ENCODE measurements around the gene KCNQ5.

The KCNQ5 gene

DNA sequence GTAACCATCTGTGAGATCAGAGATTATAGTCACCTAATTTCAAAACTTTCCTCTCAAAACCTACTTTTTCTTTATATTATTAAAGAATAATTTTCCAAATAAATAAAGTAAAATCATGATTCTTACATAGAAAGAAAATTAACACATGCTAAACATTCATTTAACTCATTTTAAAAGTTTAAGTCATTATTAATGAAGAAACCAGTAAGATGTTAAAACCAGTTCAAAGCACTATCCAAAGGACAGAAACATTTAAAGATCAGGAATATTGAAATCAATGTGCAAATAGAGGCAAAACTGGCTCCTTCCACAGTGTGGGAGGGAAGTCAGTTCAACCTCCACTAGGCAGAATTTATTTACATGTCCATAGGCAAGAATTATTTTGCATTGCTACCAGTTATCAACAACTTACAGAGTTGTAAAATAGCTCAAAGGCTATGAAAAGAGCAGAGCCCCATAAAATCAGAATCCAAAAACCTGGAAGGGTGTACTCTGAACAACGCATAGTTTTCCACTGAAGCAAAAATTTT, 456.5 kb downstream of the KCNQ5 start:
- DNase-seq, result no peak

GRCh38 chr6:73078908-73079610, 457.2 kb downstream of the KCNQ5 start:
- DNase-seq, result no peak

DNA sequence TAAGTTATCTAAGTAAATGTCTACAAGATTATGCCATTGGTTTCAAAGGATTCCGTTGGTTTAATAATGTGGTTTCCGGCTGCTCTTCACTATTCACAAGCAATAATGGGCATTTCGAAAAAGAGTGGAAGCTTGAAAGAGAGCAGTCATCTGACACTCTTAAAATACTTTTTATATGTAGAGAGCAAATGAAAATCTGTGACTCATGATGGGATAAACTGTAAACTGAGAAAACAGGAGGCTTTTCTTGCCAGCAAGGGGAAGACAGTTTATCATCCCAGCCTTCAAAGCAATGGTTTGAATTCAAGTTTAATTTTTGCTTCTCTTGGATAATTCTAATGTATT, 457.7 kb downstream of the KCNQ5 start:
- DNase-seq, result no peak

- DNase-seq, result no peak
These were observed 458.1 kb downstream of the KCNQ5 start for GRCh38 chr6:73079978-73080377.

GRCh38 chr6:73081955-73082354, 460.1 kb downstream of the KCNQ5 start:
- DNase-seq, result no peak

DNA sequence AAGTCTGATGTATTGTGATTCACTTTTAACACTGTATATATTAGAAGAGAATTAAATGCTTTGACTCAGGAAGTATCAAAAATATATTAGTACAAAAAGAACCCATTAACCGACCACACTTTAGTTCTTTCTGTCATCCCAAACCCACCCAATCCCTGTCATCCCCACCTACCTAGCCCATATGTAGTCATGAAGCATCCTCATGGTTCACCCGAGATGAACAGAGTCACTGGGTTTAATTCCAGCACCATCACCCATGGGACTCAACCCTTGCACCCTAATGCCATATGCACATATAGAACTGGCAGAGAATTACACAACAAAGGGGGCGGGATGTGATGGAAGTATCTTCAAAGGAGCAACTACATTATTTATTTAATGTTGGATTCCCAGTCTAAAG, 462.0 kb downstream of the KCNQ5 start:
- DNase-seq, result no peak

- no peak for DNase-seq
These were observed 463.6 kb downstream of the KCNQ5 start for GRCh38 chr6:73085443-73085871.

DNA sequence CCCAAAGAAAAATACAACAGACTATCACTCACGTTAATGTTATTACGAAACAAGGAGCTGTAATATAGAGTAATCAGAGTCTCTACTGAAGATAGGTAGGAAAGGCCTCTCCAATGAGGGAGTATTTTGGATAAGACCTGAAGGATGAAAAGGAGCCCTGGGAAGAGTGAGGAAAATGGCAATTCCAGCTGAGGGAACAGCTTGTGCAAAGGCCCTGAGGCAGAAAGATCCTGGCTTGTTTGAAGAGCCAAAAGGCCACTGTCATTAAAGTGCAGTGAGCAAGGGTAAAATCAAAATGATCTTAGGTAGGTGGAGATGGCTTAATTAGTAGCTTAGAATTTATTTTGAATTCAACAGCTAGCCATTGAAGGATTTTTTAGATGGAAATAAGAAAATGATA, 464.9 kb downstream of the KCNQ5 start:
- DNase-seq, result no peak

GRCh38 chr6:73088138-73088813, 466.4 kb downstream of the KCNQ5 start:
- no peak for DNase-seq

DNA sequence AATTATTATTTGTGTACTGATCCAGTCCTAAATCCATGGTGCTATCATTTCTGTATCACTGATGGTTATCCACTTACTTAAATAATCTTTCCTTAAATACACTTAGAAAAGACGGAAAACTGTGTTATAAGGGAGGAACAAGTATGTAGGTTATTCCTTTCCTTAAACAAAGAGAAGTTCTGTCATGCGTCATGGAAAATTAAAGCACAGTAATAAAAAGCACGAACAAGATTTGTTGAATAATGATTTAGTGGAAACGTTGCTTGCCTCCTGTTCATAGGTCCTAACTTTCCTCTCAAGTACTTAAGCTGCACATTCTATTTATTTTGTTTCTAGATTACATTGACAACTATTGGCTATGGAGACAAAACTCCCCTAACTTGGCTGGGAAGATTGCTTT, 483.1 kb downstream of the KCNQ5 start:
- no peak for DNase-seq

DNA sequence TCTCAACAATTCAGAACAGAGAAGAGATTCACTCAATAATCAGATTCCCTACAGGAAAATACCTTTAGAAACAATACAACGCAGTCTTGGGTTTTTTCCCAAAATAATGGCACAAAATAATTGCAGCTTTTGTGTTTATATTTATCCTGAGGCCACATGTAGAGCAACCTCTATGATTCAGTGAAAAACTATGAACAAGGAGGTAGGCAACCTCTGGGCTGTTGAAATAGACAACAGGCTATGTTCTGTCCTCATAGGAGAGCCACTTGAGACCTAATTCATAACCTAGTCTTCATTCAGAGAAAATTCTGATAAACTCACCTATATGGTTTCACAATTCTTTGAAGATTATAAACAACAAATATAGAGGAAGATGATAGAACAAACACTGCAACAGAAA, 485.2 kb downstream of the KCNQ5 start:
- no peak for DNase-seq

DNA sequence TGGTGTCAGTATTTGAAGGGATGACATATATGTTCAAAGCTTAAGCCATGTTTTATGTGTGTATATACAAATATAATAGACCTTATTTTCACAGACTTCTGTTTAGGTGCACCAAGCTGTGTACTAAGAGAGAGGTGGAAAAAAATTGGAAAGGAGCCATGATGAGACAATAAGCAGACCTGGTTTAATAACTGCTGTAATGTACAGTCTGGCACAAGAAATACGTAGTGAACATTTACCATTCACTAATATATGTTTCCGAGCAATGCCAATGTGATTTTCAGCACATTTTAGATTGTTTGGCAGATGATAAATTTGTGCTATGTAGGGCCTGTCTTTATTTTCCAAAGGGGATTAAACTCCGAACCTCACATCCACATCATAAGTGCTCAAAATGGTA, 487.1 kb downstream of the KCNQ5 start:
- DNase-seq, result no peak

GRCh38 chr6:73109659-73110058, 487.8 kb downstream of the KCNQ5 start:
- DNase-seq, result no peak

DNA sequence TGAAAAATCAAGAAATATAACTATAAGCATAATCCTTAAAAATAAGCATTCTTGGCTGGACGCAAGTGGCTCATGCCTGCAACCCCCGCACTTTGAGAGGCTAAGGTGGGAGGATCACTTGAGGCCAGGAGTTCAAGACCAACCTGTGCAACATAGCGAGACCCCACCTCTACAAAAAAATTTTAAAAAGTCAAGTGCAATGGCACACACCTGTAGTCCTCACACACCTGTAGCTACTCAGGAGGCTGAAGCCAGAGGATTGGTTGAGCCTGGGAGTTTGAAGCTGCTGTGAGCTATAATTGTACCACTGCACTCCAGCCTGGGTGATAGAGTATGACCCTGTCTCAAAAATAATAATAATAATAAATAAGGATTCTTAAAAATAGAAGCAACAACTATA, 494.5 kb downstream of the KCNQ5 start:
- DNase-seq, result no peak

GRCh38 chr6:73121421-73121993, 499.6 kb downstream of the KCNQ5 start:
- no peak for DNase-seq

DNA sequence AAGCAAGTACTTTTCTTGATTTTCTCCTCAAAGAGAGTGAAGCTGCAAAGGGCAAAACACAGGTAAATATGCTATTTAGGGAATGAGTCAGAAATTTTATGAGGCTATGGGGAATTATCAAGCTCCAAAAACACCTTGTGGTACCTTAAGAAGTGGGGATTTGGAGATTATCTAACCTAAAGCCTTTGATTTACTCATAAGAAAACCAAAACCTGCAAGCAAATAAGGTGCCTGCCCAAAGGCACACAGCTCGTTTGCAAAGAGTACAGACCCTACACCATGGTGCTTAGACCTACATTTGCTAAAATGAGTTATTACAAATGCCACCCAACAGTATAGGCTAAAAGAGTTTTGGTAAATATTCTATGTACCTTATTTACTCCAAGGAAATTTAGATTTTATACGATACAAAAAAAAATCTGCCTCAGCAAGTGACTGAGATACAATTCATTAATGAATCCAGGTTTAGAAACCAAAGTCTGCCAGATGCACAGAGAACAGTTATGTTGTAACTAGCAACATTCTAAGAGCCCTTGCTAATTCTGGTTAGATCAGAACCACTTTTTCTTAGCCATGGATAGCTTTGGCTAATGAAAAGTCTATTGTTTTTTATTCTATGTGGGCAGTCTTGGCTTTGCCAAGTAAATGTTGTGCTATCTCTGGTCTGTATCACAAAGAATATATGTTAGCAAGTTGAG, 501.9 kb downstream of the KCNQ5 start:
- no peak for DNase-seq

DNA sequence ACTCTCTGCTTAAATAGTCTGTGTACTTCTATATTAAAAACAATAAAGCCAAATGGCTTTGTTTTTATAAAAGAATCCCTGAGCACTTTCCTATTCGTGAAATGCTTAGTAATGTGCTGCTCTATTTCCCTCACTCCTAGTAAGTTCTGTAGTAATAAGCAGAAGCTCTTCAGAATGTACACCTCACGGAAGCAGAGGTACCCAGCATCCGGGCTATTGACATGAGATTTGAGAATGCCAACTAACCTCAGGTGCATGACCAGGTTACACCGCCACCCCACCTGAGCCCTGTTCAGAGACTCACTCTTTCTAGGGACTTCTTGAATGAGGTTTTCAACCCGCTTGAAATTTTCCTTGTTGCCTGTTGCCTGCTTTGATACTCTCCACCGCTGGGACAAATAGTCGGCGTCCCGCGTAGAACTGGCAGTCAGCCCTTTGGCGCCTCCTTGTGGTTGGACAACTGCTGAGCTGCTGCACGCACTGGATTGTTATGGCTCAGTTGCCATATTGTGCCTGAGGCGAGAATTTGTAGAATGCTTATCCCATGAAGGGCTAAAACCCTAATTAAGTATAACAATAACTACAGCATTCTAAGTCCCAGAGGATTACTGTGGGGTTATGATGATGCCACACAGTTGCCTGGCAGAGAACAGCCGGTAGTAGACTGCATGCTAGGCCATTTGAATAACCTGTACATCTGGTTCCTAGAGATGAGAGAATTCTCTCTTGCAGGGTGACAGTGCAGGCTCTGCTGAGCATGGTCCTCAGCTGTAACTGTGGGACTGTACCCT, 508.0 kb downstream of the KCNQ5 start:
- DNase-seq, result peak; percentile 70

- DNase-seq, result no peak
These were observed 509.8 kb downstream of the KCNQ5 start for GRCh38 chr6:73131706-73132105.

- DNase-seq, result no peak
These were observed 512.7 kb downstream of the KCNQ5 start for GRCh38 chr6:73134588-73134987.

DNA sequence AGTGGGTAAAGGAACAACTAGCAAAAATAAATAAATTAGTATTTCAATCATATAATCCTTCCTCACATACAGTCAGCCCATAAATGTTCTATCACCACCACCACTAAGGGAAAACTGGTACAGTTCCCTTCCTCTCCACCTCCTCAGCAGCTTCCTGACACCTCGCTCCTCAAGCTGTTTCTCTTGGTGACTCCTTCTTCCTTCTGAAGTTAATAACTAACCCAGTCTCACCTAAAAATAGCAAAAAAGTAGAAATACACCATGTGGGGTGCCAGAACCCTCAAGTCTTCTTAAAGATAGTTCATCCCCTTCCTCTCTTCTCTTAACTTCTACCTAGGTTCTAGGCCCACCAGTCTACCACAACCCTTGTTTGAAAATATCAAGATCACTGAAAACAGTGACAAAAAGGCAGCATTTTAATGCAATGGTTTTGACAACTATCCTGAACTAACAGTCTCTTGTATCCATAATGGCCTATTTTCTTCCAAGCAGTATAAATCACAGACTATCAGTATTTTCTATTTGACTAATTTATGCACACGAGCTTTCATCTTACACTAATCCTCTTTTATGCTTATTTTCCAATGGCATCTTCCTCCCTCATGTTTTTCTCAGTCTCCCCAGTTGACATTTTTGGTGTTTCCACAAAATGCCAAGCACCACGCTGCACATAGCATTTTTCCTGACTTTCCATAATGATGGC, 518.0 kb downstream of the KCNQ5 start:
- DNase-seq, result no peak

- no peak for DNase-seq
These were observed 521.7 kb downstream of the KCNQ5 start for GRCh38 chr6:73143551-73143950.

DNA sequence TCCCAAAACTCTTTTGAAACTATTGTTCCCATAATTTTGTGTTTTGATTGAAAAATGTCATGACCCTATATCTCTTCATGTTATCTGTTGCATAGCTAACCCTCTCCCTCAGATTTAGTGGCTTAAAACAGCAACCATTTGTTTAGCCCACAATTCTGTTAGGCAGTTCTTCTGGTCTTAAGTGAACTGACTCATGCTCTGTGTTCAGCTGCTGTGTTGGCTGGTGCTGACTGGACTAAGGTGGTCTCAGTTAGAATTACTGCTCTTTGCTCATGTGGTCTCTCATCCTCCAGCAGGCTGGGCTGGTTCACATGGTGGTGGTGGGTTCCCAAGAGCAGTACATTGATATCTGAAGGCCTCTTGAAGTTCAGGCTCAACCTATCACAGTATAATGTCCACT, 522.7 kb downstream of the KCNQ5 start:
- no peak for DNase-seq

Measured in NCI-H2081 treated with DMSO at 0.1 percent for 48 hours (cell line).